Activated naive CD4-positive, alpha-beta T cell treated with anti-CD3 and anti-CD28 coated beads, Interleukin-2, amount 50 U/mL, for 24 hours (primary cell): ENCODE measurements around the gene EYA2.

Source experiments
- H3K27ac Mint-ChIP-seq: one replicate; pipeline ENCODE4 v1.8.0; 2021; ENCODE audit warnings: mild to moderate bottlenecking, mixed read lengths
- H3K27me3 Mint-ChIP-seq: one replicate; pipeline ENCODE4 v1.8.0; 2021; ENCODE audit warnings: mixed read lengths
- H3K36me3 Mint-ChIP-seq: one replicate; pipeline ENCODE4 v1.8.0; 2021; ENCODE audit warnings: mixed read lengths
- H3K4me1 Mint-ChIP-seq: one replicate; pipeline ENCODE4 v1.8.0; 2021; ENCODE audit warnings: mixed read lengths
- H3K4me3 Mint-ChIP-seq: one replicate; pipeline ENCODE4 v1.8.0; 2021; ENCODE audit warnings: mild to moderate bottlenecking, mixed read lengths
- H3K9me3 Mint-ChIP-seq: one replicate; pipeline ENCODE4 v1.8.0; 2021; ENCODE audit warnings: mixed read lengths

Gene EYA2

DNA sequence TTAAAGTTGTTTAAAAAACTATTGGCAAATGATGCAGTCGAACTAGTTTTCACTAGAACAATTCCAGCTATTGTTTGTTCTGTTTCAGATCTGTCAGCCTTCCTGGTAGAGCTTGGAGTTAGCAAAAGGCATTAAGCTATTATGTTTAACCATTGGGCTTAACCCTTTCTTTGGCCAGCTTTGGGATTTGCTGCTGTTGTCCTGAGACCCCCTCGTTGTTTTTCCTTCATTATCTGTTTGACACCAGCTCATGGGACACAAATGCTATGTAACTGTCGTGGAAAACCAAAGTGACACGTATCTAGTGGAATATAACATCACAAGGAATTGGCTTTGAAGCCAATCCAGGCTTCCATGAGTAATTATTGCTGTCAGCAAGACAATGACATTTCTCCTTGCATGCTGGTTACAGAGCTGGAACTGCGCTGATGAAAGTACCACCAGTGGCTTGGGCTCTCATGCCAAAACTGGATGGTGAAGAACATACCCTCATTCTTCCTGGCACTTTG is 96.0 kb downstream of the EYA2 start:
- H3K4me3 Mint-ChIP-seq = no peak overlapping the region
- H3K9me3 Mint-ChIP-seq = no peaks in the 10 kb centered on the region
- no peak overlapping the region for H3K27ac Mint-ChIP-seq
- H3K27me3 Mint-ChIP-seq = peaks cover 10% of the 10 kb centered on the region
- peaks cover 12% of the 10 kb centered on the region for H3K4me1 Mint-ChIP-seq
- no peaks in the 10 kb centered on the region for H3K36me3 Mint-ChIP-seq

DNA sequence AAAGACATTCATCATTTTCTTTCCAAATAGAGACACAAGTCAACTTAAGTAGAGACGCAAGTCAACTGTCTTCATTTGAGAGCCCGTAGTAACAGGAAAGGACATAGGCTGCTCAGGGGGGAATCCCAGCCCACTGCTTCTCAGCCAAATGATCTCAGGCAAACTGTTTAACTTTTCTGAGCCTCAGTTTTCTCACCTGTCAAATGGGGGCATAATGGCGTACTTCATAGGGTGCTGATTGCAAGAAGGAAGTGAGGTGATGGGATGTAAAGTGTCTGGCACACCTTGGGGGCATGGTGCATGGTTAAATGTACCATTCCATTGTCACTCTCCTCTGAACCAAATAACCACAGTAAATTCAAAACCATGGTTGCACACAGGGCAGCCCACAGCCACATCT is 96.5 kb downstream of the EYA2 start:
- H3K27me3 Mint-ChIP-seq = peaks cover 10% of the 10 kb centered on the region
- H3K36me3 Mint-ChIP-seq = no peaks in the 10 kb centered on the region
- H3K4me3 Mint-ChIP-seq = no peak overlapping the region
- no peak overlapping the region for H3K27ac Mint-ChIP-seq
- H3K9me3 Mint-ChIP-seq = no peaks in the 10 kb centered on the region
- peaks cover 12% of the 10 kb centered on the region for H3K4me1 Mint-ChIP-seq

DNA sequence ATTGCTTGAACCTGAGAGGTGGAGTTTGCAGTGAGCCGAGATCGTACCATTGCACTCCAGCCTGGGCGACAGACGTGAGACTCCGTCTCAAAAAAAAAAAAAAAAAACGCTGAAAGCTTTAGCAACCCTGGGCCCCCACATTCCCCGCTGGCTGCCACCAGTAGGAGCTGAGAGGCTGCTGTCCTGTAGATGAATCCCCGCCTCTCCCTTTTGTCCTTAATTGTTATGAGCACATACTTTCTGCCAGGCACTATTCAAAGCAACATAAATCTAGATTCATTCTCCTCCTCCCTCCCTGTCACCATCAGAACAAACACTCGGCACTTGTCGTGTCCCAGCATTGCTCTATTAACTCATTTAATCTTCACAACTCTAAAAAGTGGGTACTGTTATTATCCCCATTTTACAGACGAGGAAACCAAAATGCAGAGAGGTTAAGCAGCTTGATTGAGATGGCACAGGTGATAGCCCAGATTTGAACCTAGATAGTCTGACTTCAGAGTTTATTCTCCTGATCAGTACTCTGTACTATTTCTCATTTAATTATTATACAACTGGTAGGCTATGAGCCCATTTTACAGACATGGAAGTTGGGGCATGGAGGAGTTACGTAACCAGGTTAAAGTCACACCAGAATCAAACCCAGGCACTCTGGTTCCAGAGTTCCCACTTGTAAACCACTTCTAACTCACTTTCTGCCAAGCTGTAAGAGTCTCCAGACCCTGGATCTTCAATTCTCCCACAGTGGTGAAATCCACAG is 97.4 kb downstream of the EYA2 start:
- Mint-ChIP-seq H3K4me1 (peaks cover 12% of the 10 kb centered on the region), H3K27ac (peak overlapping the region; percentile 8), H3K9me3 (no peaks in the 10 kb centered on the region), H3K27me3 (peaks cover 13% of the 10 kb centered on the region), H3K36me3 (no peaks in the 10 kb centered on the region), H3K4me3 (no peak overlapping the region)

DNA sequence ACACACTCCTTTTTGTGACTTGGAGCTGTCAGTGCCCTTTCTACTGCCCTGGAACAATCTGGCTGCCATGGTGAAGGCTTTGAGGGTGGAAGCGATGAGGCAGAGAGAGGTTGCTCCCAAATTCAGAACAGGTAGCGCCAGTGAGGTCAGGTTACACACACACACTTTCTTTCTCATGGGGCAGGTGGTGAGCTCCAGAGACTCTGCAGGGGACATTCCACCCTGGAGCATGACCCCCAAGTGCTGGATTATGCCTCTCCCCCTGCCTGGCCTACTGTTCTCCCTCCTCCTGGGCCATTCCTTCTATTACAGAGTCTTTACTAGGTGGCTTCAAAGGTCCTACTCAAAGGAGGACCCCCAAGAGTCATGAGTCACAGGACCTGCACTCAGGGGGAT is 98.0 kb downstream of the EYA2 start:
- Mint-ChIP-seq H3K9me3 (no peaks in the 10 kb centered on the region), H3K36me3 (no peaks in the 10 kb centered on the region), H3K27me3 (peaks cover 13% of the 10 kb centered on the region), H3K4me1 (peaks cover 12% of the 10 kb centered on the region), H3K27ac (no peak overlapping the region), H3K4me3 (no peak overlapping the region)

DNA sequence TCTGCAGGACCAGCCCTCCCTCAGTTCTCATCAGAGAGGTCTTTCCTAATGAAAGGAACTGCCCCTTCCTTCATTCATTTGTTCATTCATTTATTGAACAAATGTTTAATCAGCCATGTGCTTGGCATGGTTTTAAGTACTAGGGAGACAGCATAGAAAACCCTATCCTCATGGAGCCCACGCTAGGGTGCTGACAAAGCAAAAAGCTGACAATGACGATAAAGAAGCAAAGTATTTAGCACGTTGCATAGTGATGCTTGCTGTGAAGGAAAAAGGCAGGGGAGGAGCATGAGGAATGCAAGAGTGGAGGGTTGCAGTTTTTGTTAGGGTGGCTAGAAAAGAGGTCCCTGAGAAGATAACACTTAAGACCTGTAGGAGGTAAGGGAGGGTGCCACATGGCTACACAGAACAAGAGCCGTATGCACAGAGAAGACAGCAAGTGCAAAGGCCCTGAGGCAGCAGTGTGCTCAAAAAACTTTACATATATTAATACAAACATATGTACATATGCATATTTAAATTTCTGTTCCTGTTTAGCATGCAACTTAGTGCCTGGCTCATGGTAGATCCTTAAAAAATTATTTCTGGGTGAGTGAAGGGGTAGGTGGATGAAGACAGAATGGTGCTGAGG is 98.9 kb downstream of the EYA2 start:
- H3K36me3 Mint-ChIP-seq = no peaks in the 10 kb centered on the region
- no peak overlapping the region for H3K4me3 Mint-ChIP-seq
- no peaks in the 10 kb centered on the region for H3K9me3 Mint-ChIP-seq
- peaks cover 13% of the 10 kb centered on the region for H3K27me3 Mint-ChIP-seq
- H3K27ac Mint-ChIP-seq = no peak overlapping the region
- peaks cover 12% of the 10 kb centered on the region for H3K4me1 Mint-ChIP-seq

DNA sequence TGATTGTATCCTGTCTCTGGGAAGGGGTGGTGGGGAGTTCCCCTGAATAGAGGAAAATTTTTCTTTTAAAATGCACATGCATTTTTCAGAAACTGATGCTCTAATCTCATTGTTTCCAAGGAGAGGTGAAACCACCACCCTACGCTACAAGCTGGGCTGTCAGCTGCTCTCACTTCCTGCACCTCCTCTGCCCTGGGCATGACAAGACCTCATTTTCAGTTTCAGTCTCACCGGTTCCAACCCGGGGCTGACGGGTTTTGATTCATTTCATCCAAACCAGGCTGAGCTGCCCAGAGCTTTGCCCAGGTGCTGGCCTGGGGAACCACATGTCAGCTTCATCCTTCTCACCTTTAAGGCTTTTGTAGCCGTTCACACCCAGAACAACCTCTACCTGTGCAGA is 99.7 kb downstream of the EYA2 start:
- peaks cover 12% of the 10 kb centered on the region for H3K4me1 Mint-ChIP-seq
- H3K27ac Mint-ChIP-seq = peak overlapping the region; percentile 24
- H3K9me3 Mint-ChIP-seq = no peaks in the 10 kb centered on the region
- H3K27me3 Mint-ChIP-seq = peaks cover 9% of the 10 kb centered on the region
- H3K36me3 Mint-ChIP-seq = no peaks in the 10 kb centered on the region
- no peak overlapping the region for H3K4me3 Mint-ChIP-seq

DNA sequence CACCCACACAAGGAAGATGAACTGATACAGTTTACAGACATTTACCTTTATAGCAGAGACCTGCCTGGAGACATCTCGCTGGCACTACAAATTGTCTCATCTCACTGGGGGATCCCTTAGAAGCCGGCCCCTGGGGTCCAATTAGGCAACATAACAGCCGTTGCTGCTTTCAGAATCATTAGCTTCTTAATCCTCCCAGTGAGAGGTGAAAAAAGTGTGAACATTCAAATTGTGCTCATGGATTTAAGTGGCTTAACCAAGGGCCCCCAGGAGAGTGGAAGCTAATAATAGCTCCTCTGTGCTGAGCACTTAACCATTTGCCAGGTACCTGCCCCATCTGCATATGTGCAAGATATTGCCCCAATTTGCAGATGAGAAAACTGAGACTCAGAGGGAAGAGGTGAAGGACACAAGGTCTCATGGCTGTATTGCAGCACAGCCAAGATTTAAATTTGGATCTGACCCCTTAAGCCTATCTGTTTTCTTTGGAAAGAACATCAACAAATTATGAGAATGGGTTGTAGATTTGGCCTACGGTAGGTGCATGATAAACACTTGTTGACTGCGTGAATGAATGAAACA is 101.0 kb downstream of the EYA2 start:
- Mint-ChIP-seq H3K27ac (no peak overlapping the region), H3K4me1 (peaks cover 12% of the 10 kb centered on the region), H3K4me3 (no peak overlapping the region), H3K9me3 (no peaks in the 10 kb centered on the region), H3K27me3 (peaks cover 7% of the 10 kb centered on the region), H3K36me3 (no peaks in the 10 kb centered on the region)

DNA sequence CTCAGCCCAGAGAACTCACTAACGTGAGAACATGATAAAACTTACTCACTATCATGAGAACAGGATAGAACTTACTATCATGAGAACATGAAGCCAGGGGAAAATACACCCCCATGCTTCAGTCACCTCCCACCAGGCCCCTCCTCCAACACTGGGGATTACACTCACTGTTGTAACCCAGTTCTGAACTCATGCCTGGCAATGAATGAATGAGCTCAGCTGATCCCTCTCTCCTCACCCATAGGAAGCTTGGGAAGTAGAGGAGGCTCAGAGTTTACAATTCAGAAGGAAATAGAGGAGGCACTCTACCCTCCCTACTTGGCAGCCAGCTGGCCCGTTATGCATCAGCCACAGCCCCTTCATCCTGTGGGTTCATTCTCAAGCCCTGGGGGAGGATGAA is 102.5 kb downstream of the EYA2 start:
- Mint-ChIP-seq H3K36me3 (no peaks in the 10 kb centered on the region), H3K4me1 (peaks cover 12% of the 10 kb centered on the region), H3K4me3 (no peak overlapping the region), H3K9me3 (no peaks in the 10 kb centered on the region), H3K27me3 (peaks cover 7% of the 10 kb centered on the region), H3K27ac (no peak overlapping the region)

DNA sequence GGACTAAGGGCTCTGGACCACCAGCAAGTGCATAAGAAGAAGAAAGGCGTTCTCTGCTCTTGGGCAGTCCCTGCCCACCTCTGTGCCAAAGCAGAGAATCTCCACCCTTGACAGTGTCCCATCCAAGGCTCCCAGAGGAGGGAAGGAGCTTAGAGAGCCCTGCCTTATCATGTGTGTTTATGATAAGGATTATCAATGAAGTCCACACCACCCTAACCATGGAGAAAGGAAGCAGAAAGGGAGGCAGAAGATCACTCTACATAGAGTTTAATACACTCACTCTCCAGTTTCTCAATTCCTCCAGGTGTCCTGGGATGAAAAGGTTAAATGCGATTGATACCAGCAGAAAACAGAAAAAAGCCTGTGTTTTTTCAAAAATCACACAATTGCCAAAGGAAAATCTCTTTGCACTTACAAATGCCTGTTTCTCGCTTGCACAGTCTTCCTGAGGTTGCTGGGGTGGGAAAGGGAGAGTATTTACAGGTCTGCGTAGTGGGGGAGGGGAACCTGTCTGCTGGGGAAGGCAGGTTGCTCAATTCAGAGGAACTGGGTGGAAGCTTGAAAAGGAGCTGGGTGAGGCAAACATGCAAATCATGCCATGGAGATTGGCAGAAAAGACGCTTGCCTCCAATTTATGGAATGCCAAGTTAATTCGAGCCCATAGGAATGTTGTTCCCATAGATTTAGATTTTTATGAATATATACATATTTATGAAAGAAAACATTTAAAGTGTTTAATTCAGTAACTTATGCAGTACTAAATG is 104.0 kb downstream of the EYA2 start:
- Mint-ChIP-seq H3K27ac (no peak overlapping the region), H3K4me3 (no peak overlapping the region), H3K4me1 (peaks cover 9% of the 10 kb centered on the region), H3K36me3 (no peaks in the 10 kb centered on the region), H3K27me3 (peaks cover 15% of the 10 kb centered on the region), H3K9me3 (no peaks in the 10 kb centered on the region)

DNA sequence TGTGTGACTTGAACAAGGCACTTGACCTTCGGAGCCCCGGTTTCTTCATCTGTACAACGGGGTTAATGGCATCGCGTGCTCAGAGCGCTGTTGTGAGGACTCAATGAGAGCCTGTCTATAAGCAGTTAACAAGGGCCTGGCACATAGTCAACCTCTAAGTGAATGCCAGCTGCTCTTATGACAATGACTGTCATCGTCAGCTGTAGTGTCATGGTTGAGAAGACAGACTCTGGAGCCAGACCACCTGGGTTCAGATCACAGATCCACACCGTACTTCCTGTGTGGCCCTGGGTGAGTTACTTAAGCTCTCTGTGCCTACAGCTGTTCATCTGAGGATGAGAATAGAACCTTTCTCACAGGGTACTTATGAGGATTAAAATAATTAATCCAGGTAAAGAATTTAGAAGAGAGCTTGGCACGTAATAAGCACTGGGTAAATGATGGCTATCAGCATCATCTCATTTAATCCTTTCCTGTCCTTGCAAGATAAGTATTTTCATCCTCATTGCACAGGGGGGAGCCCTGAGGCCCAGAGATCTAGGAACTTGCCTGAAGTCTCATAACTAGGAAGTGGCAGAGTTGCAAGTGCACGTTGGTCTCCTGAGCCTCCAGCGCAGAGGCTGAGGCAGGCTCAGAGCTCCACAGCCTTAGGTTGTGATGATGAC is 105.3 kb downstream of the EYA2 start:
- H3K27ac Mint-ChIP-seq = no peak overlapping the region
- H3K4me1 Mint-ChIP-seq = no peaks in the 10 kb centered on the region
- peaks cover 7% of the 10 kb centered on the region for H3K9me3 Mint-ChIP-seq
- no peaks in the 10 kb centered on the region for H3K36me3 Mint-ChIP-seq
- H3K4me3 Mint-ChIP-seq = no peak overlapping the region
- peaks cover 14% of the 10 kb centered on the region for H3K27me3 Mint-ChIP-seq

DNA sequence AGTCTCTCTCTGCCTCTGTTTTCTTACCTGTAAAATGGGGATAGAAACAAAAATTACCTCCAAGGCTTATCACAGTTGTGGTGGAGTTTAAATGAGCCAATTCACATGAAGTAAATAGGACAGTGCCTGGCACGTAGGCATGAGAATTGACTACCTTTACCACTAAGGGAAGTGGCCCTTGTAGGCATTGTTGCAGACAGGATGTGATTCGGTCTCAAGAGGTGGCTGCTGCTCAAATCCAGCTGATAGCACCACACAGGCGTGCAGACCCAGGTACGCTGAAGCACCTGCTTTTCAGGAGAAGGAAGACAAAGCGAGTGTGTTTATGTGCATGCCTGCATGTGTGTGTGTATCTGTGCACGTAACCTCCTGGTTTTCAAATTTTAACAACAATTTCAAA is 108.6 kb downstream of the EYA2 start:
- no peaks in the 10 kb centered on the region for H3K36me3 Mint-ChIP-seq
- H3K4me3 Mint-ChIP-seq = no peak overlapping the region
- H3K27me3 Mint-ChIP-seq = peaks cover 13% of the 10 kb centered on the region
- H3K9me3 Mint-ChIP-seq = peaks cover 7% of the 10 kb centered on the region
- H3K4me1 Mint-ChIP-seq = no peaks in the 10 kb centered on the region
- H3K27ac Mint-ChIP-seq = no peak overlapping the region

DNA sequence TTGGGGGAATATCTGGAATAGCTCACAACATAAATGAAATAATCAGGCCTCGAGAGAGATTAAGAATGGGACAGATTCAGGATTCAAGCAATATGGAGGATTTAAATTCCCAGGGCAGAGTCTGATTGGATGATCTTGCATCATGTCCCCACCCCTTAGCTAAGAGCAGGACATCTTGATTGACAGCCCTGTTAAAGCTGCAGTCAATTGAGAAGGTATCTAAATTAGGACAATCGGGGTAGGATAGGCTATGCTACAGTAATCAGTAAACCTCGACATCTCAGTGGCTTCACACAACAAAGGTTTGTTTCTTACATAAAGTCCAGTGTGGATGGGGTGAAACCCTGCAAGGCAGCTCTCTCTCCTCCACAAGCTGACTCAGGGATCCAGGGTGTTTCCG is 109.5 kb downstream of the EYA2 start:
- Mint-ChIP-seq H3K9me3 (peaks cover 7% of the 10 kb centered on the region), H3K27me3 (peaks cover 13% of the 10 kb centered on the region), H3K27ac (no peak overlapping the region), H3K4me1 (no peaks in the 10 kb centered on the region), H3K4me3 (no peak overlapping the region), H3K36me3 (no peaks in the 10 kb centered on the region)

DNA sequence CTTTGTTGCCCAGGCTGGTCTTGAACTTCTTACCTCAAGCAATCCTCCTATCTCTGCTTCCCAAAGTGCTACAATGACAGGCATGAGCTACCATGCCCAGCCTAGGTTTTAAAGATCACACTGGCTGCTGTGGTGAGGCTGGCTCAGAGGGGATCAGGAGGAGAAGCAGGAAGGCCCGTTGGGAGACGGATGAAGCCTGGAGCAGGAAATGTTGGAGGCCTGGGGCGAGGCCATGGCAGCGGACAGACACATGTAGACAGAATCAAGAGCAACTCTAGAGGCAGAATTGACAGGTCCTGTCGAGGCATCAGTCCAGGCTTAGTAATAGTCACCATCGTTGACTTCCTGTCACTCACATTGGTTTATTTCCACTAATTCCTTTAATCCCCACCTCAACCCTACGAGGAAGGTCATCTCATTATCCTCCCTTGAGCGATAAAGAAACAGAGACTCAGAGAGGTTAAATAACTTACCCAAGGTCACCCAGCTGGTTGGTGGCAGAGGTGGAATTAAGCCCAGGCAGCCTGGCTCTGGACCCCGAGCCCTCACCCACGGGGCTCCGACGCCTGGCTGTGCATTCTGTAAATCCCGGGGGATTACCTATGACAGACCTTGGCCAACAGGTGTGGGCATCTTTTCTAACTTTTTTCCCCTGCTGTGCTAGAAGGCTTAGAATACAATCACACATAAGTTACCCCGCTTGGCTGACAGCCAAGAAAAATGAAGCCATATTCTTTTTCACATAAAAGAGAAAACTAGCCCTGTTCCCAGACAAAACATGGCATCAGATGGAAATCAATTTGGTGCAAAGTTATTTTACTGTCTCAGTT is 113.4 kb downstream of the EYA2 start:
- no peak overlapping the region for H3K27ac Mint-ChIP-seq
- peaks cover 11% of the 10 kb centered on the region for H3K27me3 Mint-ChIP-seq
- no peaks in the 10 kb centered on the region for H3K4me1 Mint-ChIP-seq
- peaks cover 7% of the 10 kb centered on the region for H3K9me3 Mint-ChIP-seq
- no peaks in the 10 kb centered on the region for H3K36me3 Mint-ChIP-seq
- no peak overlapping the region for H3K4me3 Mint-ChIP-seq

DNA sequence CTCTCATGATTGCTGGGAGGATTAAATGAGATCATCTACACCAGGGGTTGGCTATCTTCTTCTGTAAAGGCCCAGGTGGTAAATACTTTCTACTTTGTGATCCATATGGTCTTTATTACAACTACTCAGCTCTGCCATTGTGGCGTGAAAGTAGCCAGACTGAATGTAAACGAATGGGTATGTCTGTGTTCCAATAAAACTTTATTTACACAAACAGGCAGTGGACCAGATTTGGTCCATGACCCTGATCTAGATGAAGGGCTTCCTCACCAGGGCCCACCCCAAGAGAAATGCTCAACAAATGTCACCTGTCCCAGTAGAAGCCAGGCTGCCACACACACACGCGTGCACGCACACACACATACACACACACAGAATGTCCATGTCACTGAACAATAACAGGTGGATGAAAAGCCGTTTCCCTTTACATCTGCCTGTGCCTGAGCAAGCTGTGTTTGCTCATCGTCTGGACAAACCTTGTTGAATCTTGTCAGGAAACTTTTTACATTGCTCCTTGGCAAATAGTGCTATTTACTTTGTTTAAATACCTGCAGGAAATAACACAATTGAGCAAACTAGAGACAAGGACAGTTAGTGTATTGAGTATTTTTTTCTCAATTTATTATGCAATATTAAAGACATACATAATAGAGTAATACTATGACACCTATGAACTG is 114.3 kb downstream of the EYA2 start:
- H3K36me3 Mint-ChIP-seq = no peaks in the 10 kb centered on the region
- peaks cover 5% of the 10 kb centered on the region for H3K9me3 Mint-ChIP-seq
- H3K27me3 Mint-ChIP-seq = peaks cover 12% of the 10 kb centered on the region

More for the DNA sequence above, 114.3 kb downstream of the EYA2 start:
- H3K27ac Mint-ChIP-seq = no peak overlapping the region
- no peak overlapping the region for H3K4me3 Mint-ChIP-seq
- H3K4me1 Mint-ChIP-seq = no peaks in the 10 kb centered on the region
